HEK293T (cell line): ENCODE measurements around the gene GNAQ.

ENCODE experiments used
- ARNT ChIP-seq: fragments of 450-650 bp; IDR thresholded peaks from 2 replicates; pipeline ENCODE4 v1.6.1; 2017; ENCODE audit warnings: mild to moderate bottlenecking
- CTBP1 ChIP-seq: fragments of 450-650 bp; IDR thresholded peaks from 2 replicates; pipeline ENCODE4 v1.6.1; 2016; ENCODE audit warnings: borderline replicate concordance
- HDGF ChIP-seq: fragments of 450-650 bp; IDR thresholded peaks from 2 replicates; pipeline ENCODE4 v1.6.1; 2017; ENCODE audit warnings: antibody characterized with exemption, borderline replicate concordance

GRCh38 chr9:77712533-77713130 is 319.0 kb downstream of the GNAQ start:
- no peak for TF ChIP-seq ARNT
- TF ChIP-seq HDGF: no peak
- no peak for TF ChIP-seq CTBP1
